Spleen (tissue), 11 donors: ENCODE data around the gene PTPRCAP. TPM values are rescaled to one million over a fixed set of nuclear protein-coding genes. Genes with fewer than 3 reads are reported as not detected.
A peak's percentile ranks its signal among the peaks of the same experiment; 100 is the strongest.

Experiments used
- DNase-seq: peaks from one replicate; pipeline ENCODE4 v3.0.0-alpha.2; 2020
- H3K27ac ChIP-seq, 8 donors: fragments of 200-600 bp; sonication (generic) in 7 of 8; 1 replicate in 4 of 8; 2 replicates in 4 of 8; pipeline versions ENCODE4 v1.5.0 to v1.8.0; 2016 to 2021; ENCODE audit warnings: inconsistent platforms in 4 of 8, mild to moderate bottlenecking in 4 of 8, moderate library complexity in 1 of 8
- H3K27me3 ChIP-seq, 7 donors: fragments of 200-600 bp; sonication (generic) in 6 of 7; replicated peaks in 1 of 7; 1 replicate in 4 of 7; 2 replicates in 3 of 7; pipeline versions ENCODE4 v1.5.0 to v1.8.0; 2016 to 2021; ENCODE audit warnings: inconsistent platforms in 3 of 7, mild to moderate bottlenecking in 1 of 7
- H3K36me3 ChIP-seq, 6 donors: fragments of 200-600 bp; sonication (generic) in 5 of 6; 1 replicate in 4 of 6; 2 replicates in 2 of 6; pipeline versions ENCODE4 v1.5.0 to v1.8.0; 2016 to 2021; ENCODE audit warnings: inconsistent platforms in 2 of 6
- H3K4me1 ChIP-seq, 6 donors: fragments of 200-600 bp; sonication (generic) in 5 of 6; 1 replicate in 3 of 6; 2 replicates in 3 of 6; pipeline versions ENCODE4 v1.5.0 to v1.8.0; 2016 to 2021; ENCODE audit warnings: inconsistent platforms in 3 of 6
- H3K4me3 ChIP-seq, 8 donors: fragments of 200-600 bp; sonication (generic) in 7 of 8; 1 replicate in 4 of 8; 2 replicates in 4 of 8; pipeline versions ENCODE4 v1.5.0 to v1.8.0; 2016 to 2021; ENCODE audit warnings: inconsistent platforms in 4 of 8, mild to moderate bottlenecking in 4 of 8, moderate library complexity in 2 of 8
- H3K9me3 ChIP-seq, 8 donors: fragments of 200-600 bp; sonication (generic) in 7 of 8; 1 replicate in 4 of 8; 2 replicates in 4 of 8; pipeline versions ENCODE4 v1.5.0 to v1.8.0; 2016 to 2021; ENCODE audit warnings: inconsistent platforms in 4 of 8
- CTCF ChIP-seq, 11 experiments: fragments of 200-600 bp in 7 of 11; fragments of 450-650 bp in 4 of 11; sonication (generic) in 4 of 11; IDR thresholded peaks in 8 of 11; conservative IDR thresholded peaks in 3 of 11; 1 replicate in 7 of 11; 2 replicates in 4 of 11; pipeline versions ENCODE4 v1.4.0 to v1.8.0; 2016 to 2021; ENCODE audit warnings: antibody characterized with exemption in 11 of 11, inconsistent platforms in 4 of 11, mild to moderate bottlenecking in 1 of 11
- POLR2A ChIP-seq, 3 donors: fragments of 450-650 bp; IDR thresholded peaks; one replicate each; pipeline ENCODE4 v1.5.1; 2017; ENCODE audit warnings: antibody characterized with exemption in 3 of 3, mild to moderate bottlenecking in 1 of 3
- POLR2AphosphoS5 ChIP-seq, 3 donors: sonication (generic); formaldehyde crosslinking; IDR thresholded peaks; one replicate each; pipeline ENCODE4 v1.5.1; 2017; ENCODE audit warnings: antibody characterized with exemption in 3 of 3
- WGBS, 5 donors: extraction: QIAGEN DNeasy Blood & Tissue Kit in 3 of 5; methylation state at CpG; one replicate each; pipeline versions ENCODE4 v1.1.5 to v1.1.7; 2013 to 2018; 5-methylcytosine and 5-hydroxymethylcytosine counted together
- intact Hi-C: fragments of 100-400 bp; cut with DNase I; formaldehyde crosslinking; loops from one replicate; pipeline ENCODE4 v1.15.0; 2023; ENCODE audit warnings: low total_unique reads
- polyA plus RNA-seq, 3 donors: library from polyadenylated mRNA; stranded (reverse); fragments of 200-250 nt; gene quantifications; one replicate each; pipeline ENCODE4 v1.2.1, GENCODE V29; 2013
- total RNA-seq, 7 donors: library from RNA; depleted of rRNA in 3 of 7; stranded (reverse); fragments of >200 nt in 3 of 7; fragmentation: NEBNext Ultra II Directional in 4 of 7; extraction: Animal tissue kit (Norgen Biotek cat#: 25700) in 4 of 7; gene quantifications; one replicate each; pipeline versions ENCODE4 v1.1.0 to v1.2.1, GENCODE V29; 2016 to 2021
- donor health status: healthy with polysubstance abuse.
- donor health status: DM: no; HTN: no; CAD: no; lungs with moderate emphysema.
- donor health status: DM: no; HTN: no; CAD: no.
- donor health status: Bipolar disorder and iron deficiency.
- donor health status: healthy.
- donor health status: DM: no; HTN: no; CAD: no.
- donor health status: DM: yes; HTN: yes; CAD: no.

PTPRCAP gene
- total and polyA plus RNA-seq, 10 donors: 119 to 557 (median 238) TPM

GRCh38 chr11:67449116-67449844, 11.8 kb upstream of the PTPRCAP start:
- Histone ChIP-seq H3K4me3 (no peak overlapping the region), H3K4me1 (peaks cover 33 to 97% (median 88%) of the 10 kb centered on the region in 6 donors), H3K27ac (peak overlapping the region in 4 of 8 donors; percentile 27 to 66 (median 50)), H3K27me3 (no peaks in the 10 kb centered on the region), H3K9me3 (no peaks in the 10 kb centered on the region), H3K36me3 (no peaks in the 10 kb centered on the region)
- TF ChIP-seq POLR2AphosphoS5 (IDR thresholded peaks at IDR 0.05) (peak in 1 of 3 donors; percentile 40), POLR2A (IDR thresholded peaks at IDR 0.05) (no peak)
- intact Hi-C loops: no loop called here
- WGBS, 5 donors: 50 to 54% (median 51%) methylated on average over 9 of the region's 9 CpGs
- no peak for DNase-seq

- H3K27me3 ChIP-seq: no peaks in the 10 kb centered on the region
- peaks cover 35 to 96% (median 92%) of the 10 kb centered on the region in 6 donors for H3K4me1 ChIP-seq
- TF ChIP-seq CTCF (IDR thresholded peaks at IDR 0.05 in 8 of 11, conservative IDR thresholded peaks at IDR 0.05 in 3 of 11) (no peak), POLR2AphosphoS5 (IDR thresholded peaks at IDR 0.05) (no peak), POLR2A (IDR thresholded peaks at IDR 0.05) (no peak)
- no peak for DNase-seq
- H3K4me3 ChIP-seq: no peak overlapping the region
- WGBS, 5 donors: 89 to 98% (median 96%) methylated on average over 6 to 7 of the region's 7 CpGs
- intact Hi-C loops: no loop called here
- H3K27ac ChIP-seq: peak overlapping the region in 4 of 8 donors; percentile 0 to 96 (median 47)
- H3K36me3 ChIP-seq: no peaks in the 10 kb centered on the region
- H3K9me3 ChIP-seq: no peaks in the 10 kb centered on the region
Measured at GRCh38 chr11:67448220-67448609, 10.7 kb upstream of the PTPRCAP start.

- no peaks in the 10 kb centered on the region for H3K9me3 ChIP-seq
- TF ChIP-seq CTCF (IDR thresholded peaks at IDR 0.05 in 8 of 11, conservative IDR thresholded peaks at IDR 0.05 in 3 of 11): no peak
- no peak for TF ChIP-seq POLR2AphosphoS5 (IDR thresholded peaks at IDR 0.05)
- no peak for TF ChIP-seq POLR2A (IDR thresholded peaks at IDR 0.05)
- intact Hi-C loops: no loop called here
- H3K4me1 ChIP-seq: peaks cover 42 to 96% (median 94%) of the 10 kb centered on the region in 6 donors
- WGBS, 5 donors: 77 to 99% (median 86%) methylated on average over 5 of the region's 5 CpGs
- no peak overlapping the region for H3K4me3 ChIP-seq
- DNase-seq: no peak
- H3K36me3 ChIP-seq: peaks cover 0 to 20% (median 0%) of the 10 kb centered on the region in 6 donors
- no peaks in the 10 kb centered on the region for H3K27me3 ChIP-seq
- peak overlapping the region in 7 of 8 donors; percentile 41 to 97 (median 92) for H3K27ac ChIP-seq
Measured at GRCh38 chr11:67445515-67445914, 8.0 kb upstream of the PTPRCAP start.

- no peaks in the 10 kb centered on the region for H3K9me3 ChIP-seq
- intact Hi-C loops: no loop called here
- peak overlapping the region; percentile 87 to 97 (median 92) for H3K27ac ChIP-seq
- WGBS, 5 donors: 50 to 66% (median 63%) methylated on average over 31 to 45 of the region's 45 CpGs
- peaks cover 53 to 99% (median 97%) of the 10 kb centered on the region in 6 donors for H3K4me1 ChIP-seq
- TF ChIP-seq POLR2AphosphoS5 (IDR thresholded peaks at IDR 0.05) (peak in 1 of 3 donors; percentile 57), POLR2A (IDR thresholded peaks at IDR 0.05) (no peak), CTCF (IDR thresholded peaks at IDR 0.05 in 8 of 11, conservative IDR thresholded peaks at IDR 0.05 in 3 of 11) (no peak)
- peak overlapping the region; percentile 60 to 77 (median 64) for H3K4me3 ChIP-seq
- H3K36me3 ChIP-seq: peaks cover 0 to 47% (median 2%) of the 10 kb centered on the region in 6 donors
- peak; percentile 87 for DNase-seq
- H3K27me3 ChIP-seq: no peaks in the 10 kb centered on the region
Measured at GRCh38 chr11:67442504-67443404, 5.3 kb upstream of the PTPRCAP start.
